Activated naive CD4-positive, alpha-beta T cell treated with anti-CD3 and anti-CD28 coated beads, Interleukin-2, amount 50 U/mL, for 16 hours (primary cell): Measurements from ENCODE around the gene HOXB9.
A peak's percentile ranks its signal among the peaks of the same experiment; 100 is the strongest.

Experiments used
- DNase-seq: peaks from one replicate; pipeline ENCODE4 v3.0.0-alpha.2; 2020

Gene HOXB9

GRCh38 chr17:48637323-48638260 lies 11.4 kb upstream of the HOXB9 start:
- DNase-seq, result no peak

- DNase-seq, result peak; percentile 73
Observed at GRCh38 chr17:48636177-48637018, 10.2 kb upstream of the HOXB9 start.

GRCh38 chr17:48634493-48635208 lies 8.5 kb upstream of the HOXB9 start:
- no peak for DNase-seq

GRCh38 chr17:48633266-48633677 lies 7.1 kb upstream of the HOXB9 start:
- DNase-seq, result no peak

- no peak for DNase-seq
Observed at GRCh38 chr17:48632579-48633265, 6.6 kb upstream of the HOXB9 start.

GRCh38 chr17:48631693-48632578 lies 5.8 kb upstream of the HOXB9 start:
- DNase-seq, result no peak

GRCh38 chr17:48630925-48631692 lies 5.0 kb upstream of the HOXB9 start:
- no peak for DNase-seq

- DNase-seq, result no peak
Observed at GRCh38 chr17:48630009-48630924, 4.1 kb upstream of the HOXB9 start.

- no peak for DNase-seq
Observed at GRCh38 chr17:48629411-48629759, 3.2 kb upstream of the HOXB9 start.

GRCh38 chr17:48628649-48629410 lies 2.7 kb upstream of the HOXB9 start:
- no peak for DNase-seq

GRCh38 chr17:48627623-48628521 lies 1.7 kb upstream of the HOXB9 start:
- no peak for DNase-seq

GRCh38 chr17:48627118-48627597 lies 1.0 kb upstream of the HOXB9 start:
- DNase-seq, result no peak

GRCh38 chr17:48625495-48626244 lies 488 bp downstream of the HOXB9 start:
- DNase-seq, result peak; percentile 59

GRCh38 chr17:48624544-48625494 lies 1.3 kb downstream of the HOXB9 start:
- DNase-seq, result peak; percentile 40

- DNase-seq, result no peak
Observed at GRCh38 chr17:48624118-48624517, 2.0 kb downstream of the HOXB9 start.

- no peak for DNase-seq
Observed at GRCh38 chr17:48623583-48623982, 2.6 kb downstream of the HOXB9 start.
